Fibroblast of mammary gland (primary cell): ENCODE measurements around the gene ADAM33.

ENCODE experiments used
- DNase-seq: peaks from one replicate; pipeline ENCODE4 v3.0.0-alpha.2; 2010; ENCODE audit warnings: low read depth
- H3K4me3 ChIP-seq: 2 replicates; pipeline ENCODE4 v1.5.1; 2011; ENCODE audit warnings: low read depth, mild to moderate bottlenecking, low read length, moderate library complexity; ENCODE audit not compliant: control insufficient read depth
- CTCF ChIP-seq: conservative IDR thresholded peaks from 2 replicates; pipeline ENCODE4 v1.5.1; 2011; ENCODE audit warnings: low read depth, low read length, inconsistent platforms; ENCODE audit not compliant: control insufficient read depth, insufficient read depth

ADAM33 gene

DNA sequence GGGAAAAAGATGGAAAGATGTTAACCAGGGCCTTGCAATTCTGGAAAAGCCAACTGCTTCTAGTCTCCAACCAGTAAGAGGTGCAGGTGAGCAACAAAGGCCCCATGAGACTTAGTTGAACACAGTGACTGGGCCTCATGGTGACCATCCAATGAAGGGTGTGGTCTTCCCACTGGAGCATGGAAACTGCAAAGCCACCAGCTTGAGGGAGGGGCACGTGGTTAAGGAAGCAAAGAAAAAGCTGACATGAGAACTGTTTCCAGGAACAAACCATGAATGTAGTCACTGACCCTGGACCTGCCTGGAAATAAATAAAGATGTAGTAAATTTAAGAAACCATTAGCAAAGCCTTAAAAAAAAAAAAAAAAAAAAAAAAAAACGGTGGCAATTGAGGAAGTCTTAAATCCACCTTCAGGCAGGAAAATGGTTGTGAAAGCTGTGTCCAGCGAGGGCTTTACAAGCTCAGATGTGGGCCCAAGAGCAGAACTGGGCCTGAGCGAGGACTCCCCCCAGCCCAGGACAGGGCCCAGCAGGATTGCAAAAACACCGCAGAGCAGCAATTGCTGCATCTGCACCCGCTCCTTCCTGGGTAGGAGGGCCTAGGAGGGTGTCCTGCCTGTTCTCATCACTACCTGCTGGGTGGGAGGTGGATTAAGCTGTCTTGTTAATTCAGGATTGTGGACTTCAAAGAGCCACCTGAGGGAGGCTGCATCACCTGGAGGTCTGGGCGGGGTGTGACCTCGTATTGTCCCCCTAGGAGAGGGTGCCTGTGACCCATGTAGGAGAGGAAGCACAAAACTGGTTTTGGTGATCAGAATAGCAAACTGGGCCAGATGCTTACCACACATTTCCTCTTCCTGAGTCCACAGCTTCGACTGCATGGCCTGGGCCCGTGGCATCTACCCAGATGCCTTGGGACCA, 28.9 kb downstream of the ADAM33 start:
- no peak overlapping the region for H3K4me3 ChIP-seq
- no peak for TF ChIP-seq CTCF
- DNase-seq = no peak

- H3K4me3 ChIP-seq = no peak overlapping the region
- DNase-seq = no peak
- TF ChIP-seq CTCF = no peak
Observed at GRCh38 chr20:3652221-3652620, 29.6 kb downstream of the ADAM33 start.

DNA sequence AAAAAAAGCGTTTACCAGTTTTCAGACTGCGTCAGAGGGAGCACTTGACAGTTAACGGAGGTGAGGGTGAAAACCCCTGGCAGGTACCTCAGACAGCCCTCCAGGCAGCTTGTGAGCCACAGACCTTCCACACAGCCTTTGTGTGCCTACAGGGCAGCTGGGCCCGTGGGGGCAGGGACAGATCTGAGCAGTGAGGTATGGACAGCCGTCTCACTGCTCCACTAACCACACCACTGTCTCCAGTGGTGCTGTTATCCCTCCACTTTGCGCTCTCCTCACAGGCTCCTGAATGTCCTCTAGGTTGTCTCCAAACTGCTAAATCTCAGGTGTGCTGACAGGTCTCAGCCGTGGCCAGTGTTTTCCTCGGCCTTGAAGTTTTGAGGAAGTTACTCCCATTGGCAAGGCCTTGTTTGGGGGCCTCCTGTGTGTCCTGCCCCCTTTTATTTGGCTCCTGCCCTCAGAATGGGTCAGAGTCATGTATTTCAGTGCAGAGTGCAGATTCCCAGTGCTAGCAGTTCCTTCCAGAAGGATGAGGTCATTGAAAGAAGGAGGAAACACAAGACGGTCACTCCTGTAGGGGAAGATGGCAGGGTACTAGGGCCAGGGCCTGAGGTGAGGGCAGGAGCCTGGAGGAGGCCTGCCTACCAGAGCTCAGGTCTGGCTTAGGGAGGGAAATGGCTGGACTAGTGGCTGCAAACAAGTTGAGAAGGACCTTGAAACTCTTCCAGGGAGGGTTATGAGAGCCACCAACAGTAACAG, 30.4 kb downstream of the ADAM33 start:
- TF ChIP-seq CTCF = no peak
- no peak overlapping the region for H3K4me3 ChIP-seq
- no peak for DNase-seq

- no peak for TF ChIP-seq CTCF
- H3K4me3 ChIP-seq = no peak overlapping the region
- no peak for DNase-seq
Observed at GRCh38 chr20:3648951-3649350, 32.9 kb downstream of the ADAM33 start.

GRCh38 chr20:3647473-3647872, 34.3 kb downstream of the ADAM33 start:
- H3K4me3 ChIP-seq = no peak overlapping the region
- TF ChIP-seq CTCF = no peak
- DNase-seq = no peak

GRCh38 chr20:3646651-3647050, 35.2 kb downstream of the ADAM33 start:
- no peak for DNase-seq
- TF ChIP-seq CTCF = no peak
- no peak overlapping the region for H3K4me3 ChIP-seq
